ENCODE measurements around the gene SPA17. TPM values are rescaled to one million over a fixed set of nuclear protein-coding genes. Genes with fewer than 3 reads are reported as not detected.

The SPA17 gene
- total RNA-seq, 1 donor from 2014 or later = 1.7 TPM

GRCh38 chr11:124717421-124717785 is 43.7 kb downstream of the SPA17 start:
- DNase-seq (ENCODE audit: extremely low spot score in 2 of 2) = no peak

GRCh38 chr11:124717786-124718651 is 44.3 kb downstream of the SPA17 start:
- Histone ChIP-seq H3K4me1 (peaks cover 19% of the 10 kb centered on the region), H3K27ac (peak overlapping the region; percentile 27), H3K27me3 (no peaks in the 10 kb centered on the region), H3K4me3 (peak overlapping the region; percentile 40 to 41), H3K36me3 (no peaks in the 10 kb centered on the region), H3K9me3 (no peaks in the 10 kb centered on the region)
- no peak for TF ChIP-seq CTCF (IDR thresholded peaks at IDR 0.05)
- TF ChIP-seq POLR2AphosphoS5 (IDR thresholded peaks at IDR 0.05; ENCODE audit: insufficient read depth in 1 of 2, low read depth in 1 of 2) = no peak
- no peak for TF ChIP-seq POLR2A (IDR thresholded peaks at IDR 0.05)
- intact Hi-C loops (cut with DNase I) = no loop called here
- DNase-seq (ENCODE audit: extremely low spot score in 2 of 2) = no peak

More at GRCh38 chr11:124717421-124717785, 43.7 kb downstream of the SPA17 start:
- H3K36me3 ChIP-seq = no peaks in the 10 kb centered on the region
- no peak for TF ChIP-seq CTCF (IDR thresholded peaks at IDR 0.05)
- TF ChIP-seq POLR2A (IDR thresholded peaks at IDR 0.05) = no peak
- TF ChIP-seq POLR2AphosphoS5 (IDR thresholded peaks at IDR 0.05; ENCODE audit: insufficient read depth in 1 of 2, low read depth in 1 of 2) = no peak
- peak overlapping the region; percentile 40 to 41 for H3K4me3 ChIP-seq
- H3K9me3 ChIP-seq = no peaks in the 10 kb centered on the region
- peaks cover 19% of the 10 kb centered on the region for H3K4me1 ChIP-seq
- no peaks in the 10 kb centered on the region for H3K27me3 ChIP-seq
- intact Hi-C loops (cut with DNase I) = no loop called here
- H3K27ac ChIP-seq = peak overlapping the region; percentile 27

GRCh38 chr11:124718801-124719200 is 45.1 kb downstream of the SPA17 start:
- Histone ChIP-seq H3K27ac (no peak overlapping the region), H3K36me3 (no peaks in the 10 kb centered on the region), H3K9me3 (no peaks in the 10 kb centered on the region), H3K27me3 (no peaks in the 10 kb centered on the region), H3K4me1 (peaks cover 19% of the 10 kb centered on the region), H3K4me3 (no peak overlapping the region)
- intact Hi-C loops (cut with DNase I) = no loop called here
- DNase-seq (ENCODE audit: extremely low spot score in 2 of 2) = no peak
- TF ChIP-seq POLR2AphosphoS5 (IDR thresholded peaks at IDR 0.05; ENCODE audit: insufficient read depth in 1 of 2, low read depth in 1 of 2) (no peak), CTCF (IDR thresholded peaks at IDR 0.05) (no peak), POLR2A (IDR thresholded peaks at IDR 0.05) (no peak)

GRCh38 chr11:124719534-124719933 is 45.8 kb downstream of the SPA17 start:
- no peak overlapping the region for H3K4me3 ChIP-seq
- H3K27me3 ChIP-seq = no peaks in the 10 kb centered on the region
- no peak overlapping the region for H3K27ac ChIP-seq
- no peaks in the 10 kb centered on the region for H3K9me3 ChIP-seq
- TF ChIP-seq POLR2A (IDR thresholded peaks at IDR 0.05) (no peak), CTCF (IDR thresholded peaks at IDR 0.05) (no peak), POLR2AphosphoS5 (IDR thresholded peaks at IDR 0.05; ENCODE audit: insufficient read depth in 1 of 2, low read depth in 1 of 2) (no peak)
- intact Hi-C loops (cut with DNase I) = no loop called here
- H3K36me3 ChIP-seq = no peaks in the 10 kb centered on the region
- peaks cover 19% of the 10 kb centered on the region for H3K4me1 ChIP-seq
- no peak for DNase-seq (ENCODE audit: extremely low spot score in 2 of 2)

GRCh38 chr11:124722176-124722575 is 48.5 kb downstream of the SPA17 start:
- intact Hi-C loops (cut with DNase I) = no loop called here
- Histone ChIP-seq H3K27ac (no peak overlapping the region), H3K4me1 (peaks cover 25% of the 10 kb centered on the region), H3K9me3 (no peaks in the 10 kb centered on the region), H3K4me3 (no peak overlapping the region), H3K27me3 (no peaks in the 10 kb centered on the region), H3K36me3 (no peaks in the 10 kb centered on the region)
- no peak for DNase-seq (ENCODE audit: extremely low spot score in 2 of 2)
- TF ChIP-seq POLR2A (IDR thresholded peaks at IDR 0.05) (no peak), CTCF (IDR thresholded peaks at IDR 0.05) (no peak), POLR2AphosphoS5 (IDR thresholded peaks at IDR 0.05; ENCODE audit: insufficient read depth in 1 of 2, low read depth in 1 of 2) (no peak)

Measured in vagina (tissue), 2 donors.